ENCODE results near the gene CYP27C1. TPM values are rescaled to one million over a fixed set of nuclear protein-coding genes. Genes with fewer than 3 reads are reported as not detected.

The CYP27C1 gene
- total and polyA plus RNA-seq, 2 of the 13 experiments (the other 11 are each of a cell fraction or from before 2014, with no cell fraction given), result not detected

DNA sequence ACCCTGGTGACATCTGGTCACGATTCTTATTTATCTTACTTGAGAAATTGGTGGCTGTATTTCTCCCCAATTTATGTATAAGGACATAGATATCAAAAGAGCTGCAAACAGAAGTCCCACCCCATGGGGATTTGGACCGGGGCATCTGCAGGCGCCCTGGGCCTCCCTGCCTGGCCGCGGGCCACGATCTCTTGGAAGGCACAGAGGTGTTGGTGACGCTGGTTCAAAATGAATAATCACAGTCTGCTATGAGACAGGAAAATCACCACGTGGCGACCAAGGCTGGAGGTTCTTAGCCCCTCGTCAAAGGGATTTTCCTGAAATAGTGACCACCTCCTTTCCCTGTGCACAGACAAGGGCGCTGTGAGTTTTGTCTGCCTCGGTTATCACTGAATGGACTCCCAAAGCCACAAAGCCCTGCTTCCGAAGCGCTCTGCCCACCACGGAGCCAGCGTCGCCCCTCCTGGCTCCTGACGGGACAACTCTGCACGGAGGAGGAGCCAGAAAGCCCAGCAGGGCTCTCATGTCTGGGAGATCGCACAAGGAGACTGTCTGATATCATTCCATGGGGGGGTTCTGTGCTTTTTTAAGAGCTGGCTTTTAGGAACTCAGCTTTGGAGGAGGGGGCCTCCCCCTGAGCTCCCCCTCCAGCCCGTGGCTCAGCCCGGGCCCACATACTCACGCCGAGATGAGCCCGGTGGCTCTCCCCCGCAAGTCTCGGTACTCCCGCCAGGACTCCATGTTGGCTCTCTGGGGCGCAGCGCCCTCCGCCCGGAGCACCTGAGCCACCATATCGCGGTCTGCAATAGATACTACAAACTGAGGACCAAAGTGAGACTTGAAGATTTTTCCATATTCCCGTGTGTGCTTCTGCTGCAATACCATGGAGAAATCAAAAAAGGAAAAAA lies 14.6 kb downstream of the CYP27C1 start:
- ATAC-seq (peak; percentile 44), FAIRE-seq (no peak), DNase-seq (ENCODE audit: low spot score) (no peak)
- H3K4me3 ChIP-seq (replicated peaks in 1 of 3; ENCODE audit: insufficient read depth in 1 of 3, low read depth in 2 of 3, low read length in 3 of 3), result no peak overlapping the region
- no peak overlapping the region for H3K9ac ChIP-seq (ENCODE audit: insufficient read depth, low read depth, low read length)
- no peak overlapping the region; the same call in 1 of the 2 replicates for H3K4me2 ChIP-seq (ENCODE audit: low read depth, low read length)
- H4K20me1 ChIP-seq (ENCODE audit: insufficient read depth, low read length), result no peaks in the 10 kb centered on the region
- no peaks in the 10 kb centered on the region for H3K4me1 ChIP-seq (ENCODE audit: insufficient read depth, low read length)
- no peaks in the 10 kb centered on the region for H3K36me3 ChIP-seq (replicated peaks in 1 of 2; ENCODE audit: control insufficient read depth in 1 of 2, insufficient read depth in 2 of 2, low read length in 2 of 2)
- TF ChIP-seq, protein P1, sequence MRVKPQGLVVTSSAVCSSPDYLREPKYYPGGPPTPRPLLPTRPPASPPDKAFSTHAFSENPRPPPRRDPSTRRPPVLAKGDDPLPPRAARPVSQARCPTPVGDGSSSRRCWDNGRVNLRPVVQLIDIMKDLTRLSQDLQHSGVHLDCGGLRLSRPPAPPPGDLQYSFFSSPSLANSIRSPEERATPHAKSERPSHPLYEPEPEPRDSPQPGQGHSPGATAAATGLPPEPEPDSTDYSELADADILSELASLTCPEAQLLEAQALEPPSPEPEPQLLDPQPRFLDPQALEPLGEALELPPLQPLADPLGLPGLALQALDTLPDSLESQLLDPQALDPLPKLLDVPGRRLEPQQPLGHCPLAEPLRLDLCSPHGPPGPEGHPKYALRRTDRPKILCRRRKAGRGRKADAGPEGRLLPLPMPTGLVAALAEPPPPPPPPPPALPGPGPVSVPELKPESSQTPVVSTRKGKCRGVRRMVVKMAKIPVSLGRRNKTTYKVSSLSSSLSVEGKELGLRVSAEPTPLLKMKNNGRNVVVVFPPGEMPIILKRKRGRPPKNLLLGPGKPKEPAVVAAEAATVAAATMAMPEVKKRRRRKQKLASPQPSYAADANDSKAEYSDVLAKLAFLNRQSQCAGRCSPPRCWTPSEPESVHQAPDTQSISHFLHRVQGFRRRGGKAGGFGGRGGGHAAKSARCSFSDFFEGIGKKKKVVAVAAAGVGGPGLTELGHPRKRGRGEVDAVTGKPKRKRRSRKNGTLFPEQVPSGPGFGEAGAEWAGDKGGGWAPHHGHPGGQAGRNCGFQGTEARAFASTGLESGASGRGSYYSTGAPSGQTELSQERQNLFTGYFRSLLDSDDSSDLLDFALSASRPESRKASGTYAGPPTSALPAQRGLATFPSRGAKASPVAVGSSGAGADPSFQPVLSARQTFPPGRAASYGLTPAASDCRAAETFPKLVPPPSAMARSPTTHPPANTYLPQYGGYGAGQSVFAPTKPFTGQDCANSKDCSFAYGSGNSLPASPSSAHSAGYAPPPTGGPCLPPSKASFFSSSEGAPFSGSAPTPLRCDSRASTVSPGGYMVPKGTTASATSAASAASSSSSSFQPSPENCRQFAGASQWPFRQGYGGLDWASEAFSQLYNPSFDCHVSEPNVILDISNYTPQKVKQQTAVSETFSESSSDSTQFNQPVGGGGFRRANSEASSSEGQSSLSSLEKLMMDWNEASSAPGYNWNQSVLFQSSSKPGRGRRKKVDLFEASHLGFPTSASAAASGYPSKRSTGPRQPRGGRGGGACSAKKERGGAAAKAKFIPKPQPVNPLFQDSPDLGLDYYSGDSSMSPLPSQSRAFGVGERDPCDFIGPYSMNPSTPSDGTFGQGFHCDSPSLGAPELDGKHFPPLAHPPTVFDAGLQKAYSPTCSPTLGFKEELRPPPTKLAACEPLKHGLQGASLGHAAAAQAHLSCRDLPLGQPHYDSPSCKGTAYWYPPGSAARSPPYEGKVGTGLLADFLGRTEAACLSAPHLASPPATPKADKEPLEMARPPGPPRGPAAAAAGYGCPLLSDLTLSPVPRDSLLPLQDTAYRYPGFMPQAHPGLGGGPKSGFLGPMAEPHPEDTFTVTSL (CRISPR knock-in tag; IDR thresholded peaks at IDR 0.05; ENCODE audit: borderline replicate concordance), result no peak
- TF ChIP-seq MIXL1 (CRISPR knock-in tag; IDR thresholded peaks at IDR 0.05) (no peak), YEATS4 (CRISPR knock-in tag; IDR thresholded peaks at IDR 0.05; ENCODE audit: borderline replicate concordance) (no peak), ZFP82 (CRISPR knock-in tag; IDR thresholded peaks at IDR 0.05; ENCODE audit: borderline replicate concordance) (no peak), NR2F2 (IDR thresholded peaks at IDR 0.05; ENCODE audit: borderline replicate concordance, low read depth) (no peak), KDM4B (CRISPR knock-in tag; IDR thresholded peaks at IDR 0.05) (no peak), ZNF605 (CRISPR knock-in tag; IDR thresholded peaks at IDR 0.05) (no peak), HHEX (CRISPR knock-in tag; IDR thresholded peaks at IDR 0.05) (no peak), ZNF232 (CRISPR knock-in tag; IDR thresholded peaks at IDR 0.05; ENCODE audit: borderline replicate concordance) (no peak), ZNF547 (CRISPR knock-in tag; IDR thresholded peaks at IDR 0.05) (no peak), TEAD2 (CRISPR knock-in tag; IDR thresholded peaks at IDR 0.05) (no peak), MBD4 (IDR thresholded peaks at IDR 0.05; ENCODE audit: borderline replicate concordance, low read length) (no peak), RNF2 (conservative IDR thresholded peaks at IDR 0.05; ENCODE audit: low read depth) (no peak)
- TF ChIP-seq, protein P2, sequence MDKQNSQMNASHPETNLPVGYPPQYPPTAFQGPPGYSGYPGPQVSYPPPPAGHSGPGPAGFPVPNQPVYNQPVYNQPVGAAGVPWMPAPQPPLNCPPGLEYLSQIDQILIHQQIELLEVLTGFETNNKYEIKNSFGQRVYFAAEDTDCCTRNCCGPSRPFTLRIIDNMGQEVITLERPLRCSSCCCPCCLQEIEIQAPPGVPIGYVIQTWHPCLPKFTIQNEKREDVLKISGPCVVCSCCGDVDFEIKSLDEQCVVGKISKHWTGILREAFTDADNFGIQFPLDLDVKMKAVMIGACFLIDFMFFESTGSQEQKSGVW (CRISPR knock-in tag; IDR thresholded peaks at IDR 0.05; ENCODE audit: borderline replicate concordance), result no peak
- ChIA-PET CTCF (ENCODE audit: low intra/inter-chr PET ratio, low total read pairs) (no interaction called here), POLR2A (no interaction called here)
- no peak overlapping the region for H2AFZ ChIP-seq (ENCODE audit: low read length)
- peaks cover 2 to 20% of the 10 kb centered on the region in 2 experiments; a peak in 3 of 5 replicates for H3K27me3 ChIP-seq (ENCODE audit: control insufficient read depth in 1 of 2, insufficient read depth in 2 of 2, low read length in 2 of 2)
- no TSS peak for BruUV-seq (replicated peaks)
- no peaks in the 10 kb centered on the region for H3K79me2 ChIP-seq (ENCODE audit: insufficient read depth, low read length)
- intact Hi-C loops (cut with micrococcal nuclease; ENCODE audit: unreplicated experiment) (no loop called here), in situ Hi-C loops (cut with HindIII; ENCODE audit: extremely low pct_ligation_motif_present, low pct_unique_long_range_greater_than_20kb) (no loop called here)
- no peak overlapping the region for H3K27ac ChIP-seq (ENCODE audit: extremely low read length, insufficient read depth, low read length)
- no peaks in the 10 kb centered on the region for H3K9me3 ChIP-seq (ENCODE audit: low read length)
- 66% methylated on average over 35 of the region's 35 CpGs for WGBS (ENCODE audit: low lambda C conversion rate)

Measured in HepG2 (cell line).